NCI-H345 treated with DMSO at 0.1 percent for 48 hours (cell line): ENCODE measurements around the gene SLC43A1.
"Not testable (repeated sequence)": the region's sequence is repeated elsewhere in the genome, so short reads cannot be mapped to it uniquely, and the experiment has no call there.

Source experiments
- DNase-seq: peaks from one replicate; lab custom pipeline; 2025; ENCODE audit not compliant: unreplicated experiment; lab: John Stamatoyannopoulos, UW

The SLC43A1 gene

GRCh38 chr11:57461841-57462489, 53.5 kb downstream of the SLC43A1 start:
- DNase-seq, result no peak

DNA sequence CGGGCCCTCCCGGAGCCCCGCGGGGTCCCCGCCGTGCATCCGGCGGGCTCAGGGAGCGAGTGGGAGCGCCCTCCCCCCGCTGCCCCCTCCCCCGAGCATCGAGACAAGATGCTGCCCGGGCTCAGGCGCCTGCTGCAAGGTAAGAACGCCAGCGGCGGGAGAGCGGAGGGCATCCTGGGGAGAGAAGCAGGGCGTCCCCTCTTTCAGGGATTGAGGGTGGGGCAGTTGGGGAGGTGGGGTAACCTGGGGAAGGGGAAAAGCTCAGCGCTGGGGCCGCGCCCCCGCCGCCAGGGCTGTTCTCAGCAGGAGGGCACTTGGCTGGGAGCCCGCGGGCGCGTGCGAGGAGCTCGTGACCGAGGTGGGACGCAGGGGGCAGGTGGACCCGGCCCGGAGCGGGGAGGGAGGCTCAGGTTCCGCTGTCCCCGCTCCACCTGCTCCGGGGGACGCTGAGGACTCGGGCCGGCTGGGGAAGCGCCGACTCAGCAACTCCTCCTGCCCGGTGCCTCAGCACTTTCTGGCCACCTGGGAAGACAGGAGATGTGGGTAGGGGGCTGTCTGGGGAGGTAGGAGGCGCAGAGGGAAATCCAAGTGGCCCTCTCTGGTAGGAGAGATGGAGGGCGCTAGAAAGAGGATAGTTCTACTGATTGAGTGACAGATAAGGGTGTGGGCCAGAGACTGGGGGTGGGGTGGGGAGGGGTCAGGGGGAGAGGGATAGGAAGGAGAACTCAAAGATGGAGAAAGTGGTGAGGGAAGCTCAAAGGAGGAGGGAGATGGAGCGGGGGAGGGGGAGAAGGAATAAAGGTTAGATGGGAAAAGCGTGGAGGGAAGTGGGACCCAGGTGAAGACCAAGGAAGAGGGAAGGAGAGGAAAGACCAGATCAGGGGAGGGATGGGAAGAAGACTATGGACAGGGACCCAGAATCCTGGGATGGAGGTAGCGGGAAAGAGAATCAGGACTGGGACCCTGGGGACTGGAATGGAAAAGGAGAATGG, 54.4 kb downstream of the SLC43A1 start:
- no peak for DNase-seq

DNA sequence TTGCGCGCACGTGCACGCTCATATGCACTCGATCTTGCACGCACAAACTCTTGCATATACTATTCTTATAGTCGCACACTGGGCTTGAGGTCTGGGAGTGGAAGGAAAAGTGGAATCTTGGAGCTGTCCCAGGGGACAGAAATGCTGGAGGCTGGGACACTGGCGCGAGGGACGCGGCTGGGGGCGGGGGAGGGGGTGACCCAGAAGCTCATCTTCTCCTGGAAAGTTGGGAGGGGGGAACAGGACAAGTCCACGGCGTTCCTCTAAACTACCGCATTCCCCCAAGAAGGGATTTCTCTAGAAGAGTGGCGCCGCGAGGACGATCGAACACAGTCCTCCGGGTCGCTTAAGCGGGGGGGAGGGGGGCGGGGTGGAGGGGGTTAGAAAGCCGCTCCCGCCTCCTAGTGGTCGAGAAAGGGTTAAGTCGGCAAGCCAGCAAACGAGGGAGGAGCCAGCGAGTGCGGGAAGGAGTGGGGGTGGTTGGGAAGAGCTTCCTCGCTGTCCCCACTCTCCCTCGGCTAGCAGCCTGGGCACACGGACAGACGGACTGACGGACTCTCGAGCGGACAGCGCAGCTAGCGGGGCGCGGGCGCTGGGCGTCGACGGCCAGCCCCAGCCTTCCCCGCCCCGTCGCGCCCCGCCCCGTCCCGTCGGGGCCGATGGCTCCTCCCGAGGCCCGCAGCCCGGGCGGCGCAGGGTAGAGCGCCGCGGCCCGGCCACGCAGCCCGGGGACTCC, 55.3 kb downstream of the SLC43A1 start, which contains the start of gene RTN4RL2:
Gene RTN4RL2 (plus strand): TSS at position 507 of the 736 bp plus-strand sequence. CDS start 338 bp downstream, outside the sequence.
- DNase-seq, result no peak

DNA sequence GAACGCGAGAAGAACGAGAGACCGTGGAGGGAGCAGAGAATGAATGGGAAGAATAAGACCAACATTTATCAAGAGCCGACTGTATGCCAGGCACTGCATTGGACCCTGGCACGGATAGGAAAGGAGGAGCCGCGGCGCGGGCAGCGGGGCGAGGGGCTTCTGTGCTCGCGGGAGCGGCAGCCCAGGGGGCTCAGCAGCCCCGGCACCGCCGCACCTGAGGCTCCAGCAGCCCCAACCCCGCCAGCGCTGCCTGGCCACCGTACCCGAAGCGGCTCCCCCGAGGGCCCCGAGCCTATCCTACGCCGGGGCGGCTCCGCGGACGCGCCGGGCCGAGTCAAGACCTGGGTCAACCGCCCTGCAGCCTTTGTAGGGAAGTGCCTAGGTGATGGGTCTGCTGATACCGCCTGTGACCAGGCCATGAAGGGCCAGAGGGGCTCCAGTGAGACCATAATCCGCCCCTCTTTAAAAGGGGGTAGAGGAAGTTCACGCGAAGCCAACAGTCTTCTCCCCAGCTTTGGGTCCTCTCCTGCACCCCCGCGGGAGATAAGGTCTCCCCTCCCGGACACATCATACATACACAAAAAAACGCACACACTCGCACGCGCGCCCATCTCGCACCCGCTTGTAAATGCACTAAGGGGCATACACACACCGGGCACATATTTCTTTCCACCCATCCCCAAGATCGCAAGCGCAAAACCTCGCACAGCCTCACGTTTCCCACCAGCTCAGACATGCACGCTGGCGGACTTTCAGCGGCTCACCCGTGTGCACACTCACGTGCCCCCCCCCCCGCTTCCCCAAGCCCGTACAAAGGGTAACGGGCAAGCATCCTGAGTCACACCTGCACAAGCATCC, 56.1 kb downstream of the SLC43A1 start:
- DNase-seq, result no peak

DNA sequence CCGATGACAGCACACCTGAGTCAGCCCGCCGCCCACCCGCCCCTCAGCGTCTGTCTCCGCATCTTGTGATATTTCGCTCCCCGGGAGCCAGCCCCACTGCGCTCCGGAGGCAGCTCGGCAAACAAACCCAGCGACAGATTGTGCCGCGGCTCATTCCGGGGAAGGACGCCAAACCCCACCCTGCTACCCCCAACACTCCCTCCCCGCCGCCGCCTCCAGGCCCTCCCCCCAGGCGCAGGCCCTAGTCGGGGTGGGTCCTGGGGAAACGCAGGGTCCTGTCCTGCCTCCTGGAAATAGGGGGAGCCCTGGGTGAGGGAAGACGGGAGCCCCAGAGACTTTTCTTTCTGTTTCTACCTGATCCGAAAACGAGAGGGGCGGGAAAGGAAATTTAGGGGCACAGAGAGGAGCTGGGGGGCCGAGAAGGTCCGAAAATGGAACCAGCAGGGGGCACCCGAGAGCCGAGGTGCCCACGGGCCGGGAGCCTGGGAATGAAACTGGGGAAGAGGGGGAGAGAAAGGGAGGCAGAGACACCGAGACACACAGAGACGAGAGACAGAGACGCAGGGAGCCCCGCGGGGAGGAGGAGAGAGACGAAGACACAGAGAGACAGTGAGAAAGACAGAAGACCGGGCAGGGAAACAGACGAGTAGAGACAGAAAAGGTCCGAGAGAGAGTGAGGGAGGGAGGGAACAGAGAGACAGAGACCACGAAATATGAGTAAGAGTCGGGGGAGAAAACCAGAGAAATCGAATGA, 56.9 kb downstream of the SLC43A1 start:
- DNase-seq, result no peak

- no peak for DNase-seq
These were observed 57.5 kb downstream of the SLC43A1 start for GRCh38 chr11:57458060-57458409.

GRCh38 chr11:57457643-57458023, 57.9 kb downstream of the SLC43A1 start:
- no peak for DNase-seq

DNA sequence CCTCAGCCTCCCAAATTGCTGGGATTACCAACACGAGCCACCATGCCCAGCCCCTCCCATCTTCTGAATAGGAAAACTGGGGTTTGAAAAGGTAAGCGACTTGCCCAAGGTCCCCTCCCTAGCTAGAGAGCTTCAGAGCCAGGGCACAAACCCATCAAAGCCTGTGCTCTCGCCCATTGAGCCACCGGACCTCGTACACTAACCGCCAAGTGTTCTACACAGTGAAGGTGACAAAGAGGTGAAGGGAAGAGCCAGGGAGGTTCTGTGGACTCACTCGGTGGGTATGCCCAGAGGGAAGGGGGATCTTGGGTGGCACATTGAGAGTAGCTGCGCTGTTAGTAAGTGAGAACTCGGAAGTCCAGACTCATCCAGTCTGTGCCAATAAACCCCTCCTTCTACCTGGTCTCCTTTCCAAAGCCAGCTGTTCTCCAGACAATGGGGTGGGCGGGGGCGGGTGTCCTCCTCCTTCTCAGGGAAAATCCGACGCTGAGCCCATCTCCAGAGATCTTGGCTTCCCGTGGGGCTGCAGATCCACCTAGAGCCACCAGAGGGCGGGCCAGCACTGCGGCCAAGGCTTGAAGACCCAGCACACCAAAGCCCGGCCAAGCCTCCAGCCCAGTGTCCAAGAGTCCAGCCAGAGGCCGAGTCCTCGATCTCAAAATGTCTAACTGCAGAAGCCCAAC, 58.4 kb downstream of the SLC43A1 start:
- peak; percentile 53 for DNase-seq

DNA sequence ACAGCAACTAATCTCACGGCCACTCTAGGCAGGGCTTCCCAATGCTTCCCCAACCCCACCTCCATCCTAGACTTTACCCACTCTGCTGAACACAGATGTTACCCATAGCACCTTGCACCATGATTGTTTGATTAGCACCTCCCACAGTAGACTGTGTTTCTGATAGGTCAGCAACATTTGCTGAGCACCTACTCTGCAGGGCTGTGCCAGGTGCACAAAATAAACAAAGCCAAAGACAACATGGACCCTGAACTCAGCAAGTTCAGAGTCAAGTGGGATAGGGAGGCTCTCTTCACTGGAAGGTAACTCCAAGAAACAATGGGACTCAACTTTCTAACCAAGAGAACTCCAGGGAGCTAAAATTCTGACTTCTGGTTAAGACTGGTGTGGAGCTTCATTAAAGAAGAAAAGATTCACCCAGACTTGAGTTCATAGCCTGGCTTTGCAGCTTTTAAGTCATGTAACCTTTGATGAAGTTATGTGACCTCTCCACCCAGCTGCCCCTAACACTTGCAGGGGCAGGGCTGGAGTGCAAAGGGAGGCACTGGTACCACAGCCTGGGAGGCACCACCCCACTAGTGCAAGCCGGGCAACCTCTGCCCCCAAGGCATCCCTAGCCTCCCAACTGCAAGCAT, 61.8 kb downstream of the SLC43A1 start:
- no peak for DNase-seq

GRCh38 chr11:57446055-57446454, 69.4 kb downstream of the SLC43A1 start:
- DNase-seq, result no peak

GRCh38 chr11:57445122-57445394, 70.4 kb downstream of the SLC43A1 start:
- DNase-seq, result not testable (repeated sequence)

GRCh38 chr11:57444362-57445121, 71.0 kb downstream of the SLC43A1 start:
- no peak for DNase-seq

DNA sequence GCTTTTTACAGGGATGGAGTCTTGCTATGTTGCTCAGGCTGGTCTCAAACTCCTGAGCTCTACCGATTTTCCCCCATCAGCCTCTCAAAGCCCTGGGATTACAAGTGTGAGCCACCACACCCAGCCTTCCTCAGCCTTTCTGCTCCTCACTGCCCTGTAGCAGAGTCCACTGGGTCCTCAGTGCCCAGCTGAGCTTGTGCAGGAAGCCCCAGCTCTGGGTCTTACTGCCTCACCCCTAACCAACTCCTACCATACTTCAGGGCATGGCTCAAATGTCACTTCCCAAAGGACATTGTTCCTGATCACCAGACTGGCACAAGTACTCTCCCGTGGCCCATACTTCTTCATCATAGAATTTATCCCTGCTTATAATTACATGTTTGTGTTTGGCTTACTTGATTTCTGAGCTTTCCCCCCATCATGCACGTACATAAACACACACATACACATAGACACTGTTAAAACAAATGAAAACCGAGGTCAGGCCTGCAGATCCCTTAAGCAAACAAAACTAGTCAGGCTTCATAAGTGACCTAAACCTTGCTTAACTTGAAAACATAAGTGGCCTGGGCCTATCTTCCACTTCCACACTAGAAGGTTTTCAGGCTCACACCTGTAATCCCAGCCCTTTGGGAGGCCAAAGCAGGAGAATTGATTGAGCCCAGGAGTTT, 74.6 kb downstream of the SLC43A1 start:
- DNase-seq, result no peak

DNA sequence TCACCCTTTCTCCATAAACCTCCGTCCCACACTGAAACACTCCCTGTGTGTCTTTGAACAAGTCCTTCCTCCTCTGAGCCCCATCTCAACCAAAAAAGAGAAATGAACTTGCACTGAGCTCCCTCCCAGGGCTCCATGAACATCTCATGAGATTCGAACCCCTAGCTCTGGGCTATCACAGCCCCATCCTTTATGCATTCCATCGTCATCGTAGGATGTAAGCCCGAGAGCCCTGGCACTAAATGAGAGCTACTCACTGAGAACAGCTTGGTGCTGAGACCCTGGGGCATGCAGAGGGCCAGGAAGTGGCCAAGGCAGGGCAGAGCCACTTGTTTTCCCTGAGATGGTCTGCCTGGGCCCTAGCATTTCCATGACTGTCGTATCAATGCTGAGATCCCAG, 75.7 kb downstream of the SLC43A1 start:
- DNase-seq, result no peak

DNA sequence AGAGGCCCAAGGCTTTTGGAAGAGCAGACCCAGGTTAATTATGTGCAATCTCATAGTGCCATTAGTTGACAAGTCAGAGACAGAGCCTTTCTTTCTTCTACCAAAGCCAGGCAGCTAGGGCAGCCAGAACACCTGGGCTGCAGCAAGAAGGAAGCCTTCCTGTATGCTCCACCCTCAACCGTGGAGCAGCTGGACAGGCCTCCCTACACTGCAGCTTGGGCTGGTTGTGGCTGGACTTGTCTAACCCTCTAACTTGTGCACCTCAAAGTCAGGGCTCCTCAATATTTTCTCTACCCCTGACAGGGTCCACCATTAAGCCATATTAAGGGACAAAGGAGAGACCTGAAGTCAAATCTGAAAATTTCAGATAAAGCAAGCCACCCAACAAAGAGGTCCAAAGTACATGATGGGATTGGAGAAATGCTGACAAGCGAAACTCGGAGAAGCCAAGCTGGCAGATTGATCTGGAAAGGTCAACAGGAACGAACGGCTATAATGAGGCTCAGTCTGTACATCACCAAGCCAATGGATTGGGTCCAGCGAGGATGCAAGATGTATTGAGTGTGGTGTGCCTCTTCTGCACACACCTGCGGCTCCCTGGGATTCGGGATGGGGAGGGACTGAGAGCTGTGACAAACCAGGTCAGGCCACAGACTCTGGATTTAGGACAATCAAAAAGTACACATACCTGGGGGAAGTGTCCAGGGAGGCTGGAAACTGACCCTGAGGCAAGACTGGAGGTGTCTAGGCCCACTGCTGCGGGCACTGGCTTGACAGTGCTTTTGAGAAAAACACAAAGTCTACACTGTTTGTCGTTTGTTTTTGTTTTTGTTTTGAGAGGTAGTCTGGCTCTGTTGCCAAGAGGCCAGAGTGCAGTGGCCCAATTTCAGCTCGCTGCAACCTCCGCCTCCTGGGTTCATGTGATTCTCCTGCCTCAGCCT, 76.9 kb downstream of the SLC43A1 start:
- DNase-seq, result no peak

- no peak for DNase-seq
These were observed 79.5 kb downstream of the SLC43A1 start for GRCh38 chr11:57436031-57436430.
